ENCODE measurements around the gene EIF3K.

Gene EIF3K

DNA sequence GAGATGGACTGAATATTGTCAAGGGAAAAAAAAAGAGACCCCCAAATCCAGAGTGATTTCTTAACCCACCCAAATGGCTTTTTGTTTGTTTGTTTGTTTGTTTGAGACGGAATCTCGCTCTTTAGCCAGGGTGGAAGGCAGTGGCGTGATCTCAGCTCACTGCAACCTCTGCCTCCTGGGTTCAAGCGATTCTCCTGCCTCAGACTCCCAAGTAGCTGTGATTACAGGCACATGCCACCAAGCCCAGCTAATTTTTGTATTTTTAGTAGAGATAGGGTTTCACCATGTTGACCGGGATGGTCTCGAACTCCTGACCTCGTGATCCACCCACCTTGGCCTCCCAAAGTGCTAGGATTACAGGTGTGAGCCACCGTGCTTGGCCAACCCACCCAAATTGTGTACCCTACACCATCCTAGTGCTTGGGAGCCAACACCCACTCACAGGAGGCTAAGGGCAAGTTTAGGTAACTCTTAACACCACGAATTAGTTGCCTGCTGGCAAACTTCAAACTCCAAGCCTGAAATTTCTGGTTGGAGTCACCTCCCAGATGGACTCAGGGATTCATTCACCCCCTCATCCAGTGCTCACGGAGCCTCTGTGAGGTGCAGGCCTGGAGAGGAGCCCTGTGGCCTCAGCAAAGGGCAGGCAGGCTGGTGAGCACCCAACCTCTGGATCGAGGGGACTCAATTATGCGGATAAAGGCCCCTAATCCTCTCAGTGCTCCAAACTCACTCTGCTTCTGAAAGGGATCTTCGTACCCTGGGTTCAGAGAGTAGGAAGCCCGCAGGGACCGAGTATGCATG is 66.1 kb downstream of the EIF3K start:
- DNase-seq (ENCODE audit: low spot score): no peak

DNA sequence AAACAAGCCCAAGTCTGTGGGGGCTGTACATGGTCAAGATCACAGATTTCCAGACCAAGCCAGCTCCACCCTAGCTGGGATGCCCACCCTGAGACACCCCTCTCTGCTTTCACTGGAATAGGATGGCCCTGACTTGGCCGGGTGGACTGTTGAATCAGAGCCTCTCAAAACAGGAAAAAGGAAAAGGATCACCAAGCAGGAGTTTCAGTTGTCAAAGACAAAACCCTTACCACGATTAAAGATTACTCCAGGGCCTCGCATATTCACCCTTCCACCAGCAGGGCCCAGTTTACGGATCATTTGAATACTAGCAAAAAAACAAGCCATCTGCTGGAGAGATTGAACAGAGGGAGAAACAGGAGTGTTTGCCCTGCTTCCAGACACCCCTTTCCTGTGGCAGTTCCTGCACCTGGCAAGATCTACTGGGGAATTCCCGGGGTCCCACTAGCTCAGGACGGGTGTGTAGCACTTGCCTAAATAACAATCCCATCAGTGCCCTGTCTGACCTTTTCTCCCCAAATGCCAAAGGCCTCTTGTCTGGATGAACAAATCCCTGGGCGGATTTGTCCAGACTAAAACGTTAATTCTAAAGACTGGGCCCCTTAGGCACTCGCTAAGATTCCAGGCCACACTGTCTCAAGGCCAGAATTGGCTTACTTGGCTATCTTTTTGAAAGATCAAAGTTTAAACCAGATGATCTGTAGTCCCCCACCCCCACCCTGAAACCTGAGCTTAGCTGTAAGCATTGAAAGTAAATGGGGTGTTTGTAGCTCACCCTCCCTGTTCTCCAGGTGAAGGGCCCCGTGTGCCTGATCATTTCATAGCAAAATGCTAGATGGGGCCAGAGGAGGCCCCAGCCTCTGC is 66.9 kb downstream of the EIF3K start:
- DNase-seq (ENCODE audit: low spot score): peak; percentile 47

- DNase-seq (ENCODE audit: low spot score): no peak
Measured at GRCh38 chr19:38686530-38686888, 67.5 kb downstream of the EIF3K start.
